Left lung (tissue), 10 donors: Measurements from ENCODE around the gene TP53I13. TPM values are rescaled to one million over a fixed set of nuclear protein-coding genes. Genes with fewer than 3 reads are reported as not detected.
"Not testable (repeated sequence)": the region's sequence is repeated elsewhere in the genome, so short reads cannot be mapped to it uniquely, and the experiment has no call there.

Source experiments
- ATAC-seq: fragments of 200-7000 bp; cut with Tn5 transposase; one replicate; pipeline ENCODE4 v1.9.1; 2020; ENCODE audit warnings: moderate library complexity
- DNase-seq, 4 donors: peaks; one replicate each; pipeline ENCODE4 v3.0.0-alpha.2; 2013 to 2020
- H3K27ac ChIP-seq, 2 donors: fragments of 200-600 bp; sonication (generic) in 1 of 2; one replicate each; pipeline versions ENCODE4 v1.5.0 to v1.8.0; 2020 to 2021
- H3K27me3 ChIP-seq, 2 donors: fragments of 200-600 bp; sonication (generic) in 1 of 2; one replicate each; pipeline versions ENCODE4 v1.5.0 to v1.8.0; 2020 to 2021
- H3K36me3 ChIP-seq, 2 donors: fragments of 200-600 bp; sonication (generic) in 1 of 2; one replicate each; pipeline versions ENCODE4 v1.5.0 to v1.8.0; 2020 to 2021
- H3K4me1 ChIP-seq, 2 donors: fragments of 200-600 bp; one replicate each; pipeline ENCODE4 v1.8.0; 2021
- H3K4me3 ChIP-seq, 2 donors: fragments of 200-600 bp; sonication (generic) in 1 of 2; one replicate each; pipeline versions ENCODE4 v1.5.0 to v1.8.0; 2020 to 2021; ENCODE audit warnings: mild to moderate bottlenecking in 1 of 2
- H3K9me3 ChIP-seq, 2 donors: fragments of 200-600 bp; sonication (generic) in 1 of 2; one replicate each; pipeline versions ENCODE4 v1.5.0 to v1.8.0; 2020 to 2021
- intact Hi-C, 2 donors: fragments of 100-400 bp; cut with DNase I; formaldehyde crosslinking; loops; one replicate each; pipeline versions ENCODE4 v1.11.2 to v1.14.2; 2022
- polyA plus RNA-seq, 6 donors: library from polyadenylated mRNA; unstranded; fragments of 120-200 nt; gene quantifications; one replicate each; pipeline ENCODE4 v1.2.1, GENCODE V29; 2013; ENCODE audit not compliant: insufficient read length in 6 of 6
- total RNA-seq, 2 donors: library from RNA; stranded (reverse); fragmentation: NEBNext Ultra II Directional; extraction: Animal tissue kit (Norgen Biotek cat#: 25700); gene quantifications; one replicate each; pipeline ENCODE4 v1.2.1, GENCODE V29; 2021
- TF ChIP-seq, protein P1 (sequence below), 2 donors: fragments of 200-600 bp; sonication (generic) in 1 of 2; IDR thresholded peaks; one replicate each; pipeline versions ENCODE4 v1.5.0 to v1.8.0; 2021; ENCODE audit warnings: antibody characterized with exemption in 2 of 2
- donor health status: DM: no; HTN: yes; CAD: no.
- donor health status: DM: no; HTN: no; CAD: no.

TP53I13 gene
- total and polyA plus RNA-seq, 8 donors: 24.8 to 58.5 (median 32.5) TPM

- peak; percentile 18 for ATAC-seq
Measured at GRCh38 chr17:29557085-29557738, 11.3 kb upstream of the TP53I13 start.

GRCh38 chr17:29557739-29558116, 10.8 kb upstream of the TP53I13 start:
- no peak for ATAC-seq
- Histone ChIP-seq H3K27ac (no peak overlapping the region), H3K36me3 (peaks cover 0 to 4% of the 10 kb centered on the region in 2 donors), H3K27me3 (no peaks in the 10 kb centered on the region), H3K9me3 (no peaks in the 10 kb centered on the region), H3K4me3 (no peak overlapping the region), H3K4me1 (peaks cover under 1 to 19% of the 10 kb centered on the region in 2 donors)
- intact Hi-C loops: no loop called here
- TF ChIP-seq, protein P1, sequence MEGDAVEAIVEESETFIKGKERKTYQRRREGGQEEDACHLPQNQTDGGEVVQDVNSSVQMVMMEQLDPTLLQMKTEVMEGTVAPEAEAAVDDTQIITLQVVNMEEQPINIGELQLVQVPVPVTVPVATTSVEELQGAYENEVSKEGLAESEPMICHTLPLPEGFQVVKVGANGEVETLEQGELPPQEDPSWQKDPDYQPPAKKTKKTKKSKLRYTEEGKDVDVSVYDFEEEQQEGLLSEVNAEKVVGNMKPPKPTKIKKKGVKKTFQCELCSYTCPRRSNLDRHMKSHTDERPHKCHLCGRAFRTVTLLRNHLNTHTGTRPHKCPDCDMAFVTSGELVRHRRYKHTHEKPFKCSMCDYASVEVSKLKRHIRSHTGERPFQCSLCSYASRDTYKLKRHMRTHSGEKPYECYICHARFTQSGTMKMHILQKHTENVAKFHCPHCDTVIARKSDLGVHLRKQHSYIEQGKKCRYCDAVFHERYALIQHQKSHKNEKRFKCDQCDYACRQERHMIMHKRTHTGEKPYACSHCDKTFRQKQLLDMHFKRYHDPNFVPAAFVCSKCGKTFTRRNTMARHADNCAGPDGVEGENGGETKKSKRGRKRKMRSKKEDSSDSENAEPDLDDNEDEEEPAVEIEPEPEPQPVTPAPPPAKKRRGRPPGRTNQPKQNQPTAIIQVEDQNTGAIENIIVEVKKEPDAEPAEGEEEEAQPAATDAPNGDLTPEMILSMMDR (IDR thresholded peaks at IDR 0.05): no peak
- DNase-seq: no peak

More at GRCh38 chr17:29557085-29557738, 11.3 kb upstream of the TP53I13 start:
- H3K9me3 ChIP-seq: no peaks in the 10 kb centered on the region
- no peak for DNase-seq
- no peak overlapping the region for H3K27ac ChIP-seq
- H3K4me1 ChIP-seq: peaks cover 0 to 14% of the 10 kb centered on the region in 2 donors
- intact Hi-C loops: no loop called here
- H3K27me3 ChIP-seq: no peaks in the 10 kb centered on the region
- no peaks in the 10 kb centered on the region for H3K36me3 ChIP-seq
- TF ChIP-seq, protein P1 (IDR thresholded peaks at IDR 0.05): no peak
- no peak overlapping the region for H3K4me3 ChIP-seq

GRCh38 chr17:29558139-29558538, 10.4 kb upstream of the TP53I13 start:
- H3K9me3 ChIP-seq, DNase-seq, ATAC-seq, H3K36me3 ChIP-seq, H3K27me3 ChIP-seq, intact Hi-C loops, H3K27ac ChIP-seq, H3K4me3 ChIP-seq: not testable (repeated sequence)
- peaks cover 3 to 23% of the 10 kb centered on the region in 2 donors for H3K4me1 ChIP-seq

DNA sequence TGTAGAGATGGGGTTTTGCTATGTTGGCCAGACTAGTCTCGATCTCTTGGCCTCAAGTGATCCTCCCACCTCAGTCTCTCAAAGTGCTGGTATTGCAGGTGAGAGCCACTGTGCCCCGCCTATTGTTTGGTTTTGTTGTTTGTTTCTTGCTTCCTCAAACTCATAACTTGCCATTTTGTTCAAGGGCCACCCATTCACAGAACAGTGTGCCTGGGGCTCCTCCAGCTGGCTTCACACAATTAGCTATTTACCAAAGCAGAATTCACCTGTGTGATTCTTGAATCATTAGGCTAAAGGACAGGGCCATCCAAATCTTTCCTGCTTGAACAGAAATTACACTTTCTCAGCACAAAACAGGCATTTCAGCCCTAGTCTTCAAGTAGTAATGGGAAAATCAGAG, 8.9 kb upstream of the TP53I13 start:
- Histone ChIP-seq H3K4me1 (peaks cover 3 to 30% of the 10 kb centered on the region in 2 donors), H3K4me3 (no peak overlapping the region), H3K27me3 (no peaks in the 10 kb centered on the region), H3K9me3 (no peaks in the 10 kb centered on the region), H3K36me3 (peaks cover 0 to 5% of the 10 kb centered on the region in 2 donors), H3K27ac (no peak overlapping the region)
- TF ChIP-seq, protein P1 (IDR thresholded peaks at IDR 0.05): no peak
- ATAC-seq (no peak), DNase-seq (no peak)
- intact Hi-C loops: no loop called here

GRCh38 chr17:29560316-29560715, 8.2 kb upstream of the TP53I13 start:
- Histone ChIP-seq H3K36me3 (peaks cover 0 to 5% of the 10 kb centered on the region in 2 donors), H3K4me3 (no peak overlapping the region), H3K27ac (no peak overlapping the region), H3K9me3 (no peaks in the 10 kb centered on the region), H3K4me1 (peaks cover 3 to 36% of the 10 kb centered on the region in 2 donors), H3K27me3 (no peaks in the 10 kb centered on the region)
- no peak for DNase-seq
- ATAC-seq: no peak
- TF ChIP-seq, protein P1 (IDR thresholded peaks at IDR 0.05): no peak
- intact Hi-C loops: no loop called here
